HG02610 (cell line): ENCODE results near the gene TCAF2.
"Not testable (repeated sequence)": the region's sequence is repeated elsewhere in the genome, so short reads cannot be mapped to it uniquely, and the experiment has no call there.

Source experiments
- ATAC-seq: cut with Tn5 transposase; IDR thresholded peaks from one replicate; pipeline ENCODE4 v1.9.1; 2021; ENCODE audit warnings: mild to moderate bottlenecking, moderate library complexity; ENCODE audit not compliant: unreplicated experiment

Gene TCAF2

GRCh38 chr7:143620646-143621045 lies at the start of gene TCAF2:
TSS of gene TCAF2 (plus strand) at chr7:143620974.
- peak; percentile 82 for ATAC-seq

GRCh38 chr7:143571501-143571900 lies 49.3 kb upstream of the TCAF2 start, which contains the start of gene CTAGE15:
TSS of gene CTAGE15 (plus strand) at chr7:143571801. CDS start at chr7:143571818, 17 bp downstream.
- not testable (repeated sequence) for ATAC-seq

GRCh38 chr7:143588183-143588582 lies 32.6 kb upstream of the TCAF2 start:
- not testable (repeated sequence) for ATAC-seq

GRCh38 chr7:143589897-143590296 lies 30.9 kb upstream of the TCAF2 start:
- not testable (repeated sequence) for ATAC-seq

- not testable (repeated sequence) for ATAC-seq
Measured at GRCh38 chr7:143598086-143598485, 22.7 kb upstream of the TCAF2 start.

GRCh38 chr7:143603549-143603948 lies 17.2 kb upstream of the TCAF2 start:
- ATAC-seq = not testable (repeated sequence)

GRCh38 chr7:143606088-143606487 lies 14.7 kb upstream of the TCAF2 start:
- not testable (repeated sequence) for ATAC-seq

- ATAC-seq = not testable (repeated sequence)
Measured at GRCh38 chr7:143615545-143615944, 5.2 kb upstream of the TCAF2 start.

GRCh38 chr7:143617204-143617603 lies 3.6 kb upstream of the TCAF2 start:
- peak; percentile 5 for ATAC-seq

- peak; percentile 10 for ATAC-seq
Measured at GRCh38 chr7:143620058-143620457, 716 bp upstream of the TCAF2 start.

- peak; percentile 42 for ATAC-seq
Measured at GRCh38 chr7:143621175-143621574, 401 bp downstream of the TCAF2 start.

- peak; percentile 29 for ATAC-seq
Measured at GRCh38 chr7:143622130-143622529, 1.4 kb downstream of the TCAF2 start.

GRCh38 chr7:143630653-143631052 lies 9.9 kb downstream of the TCAF2 start:
- not testable (repeated sequence) for ATAC-seq

GRCh38 chr7:143632506-143632905 lies 11.7 kb downstream of the TCAF2 start:
- ATAC-seq = not testable (repeated sequence)

GRCh38 chr7:143633013-143633618 lies 12.3 kb downstream of the TCAF2 start:
- not testable (repeated sequence) for ATAC-seq

GRCh38 chr7:143635364-143636240 lies 14.8 kb downstream of the TCAF2 start:
- not testable (repeated sequence) for ATAC-seq

- ATAC-seq = peak; percentile 61
Measured at GRCh38 chr7:143639372-143639771, 18.6 kb downstream of the TCAF2 start.

- not testable (repeated sequence) for ATAC-seq
Measured at GRCh38 chr7:143640528-143641189, 19.9 kb downstream of the TCAF2 start.

- not testable (repeated sequence) for ATAC-seq
Measured at GRCh38 chr7:143646598-143646997, 25.8 kb downstream of the TCAF2 start.

- ATAC-seq = not testable (repeated sequence)
Measured at GRCh38 chr7:143649902-143650301, 29.1 kb downstream of the TCAF2 start.

GRCh38 chr7:143650447-143650846 lies 29.7 kb downstream of the TCAF2 start:
- not testable (repeated sequence) for ATAC-seq
